K562 (cell line): ENCODE measurements around the gene SOS1. TPM values are rescaled to one million over a fixed set of nuclear protein-coding genes. Genes with fewer than 3 reads are reported as not detected.

Source experiments
- BCOR ChIP-seq: fragments of 450-650 bp; IDR thresholded peaks from 2 replicates; pipeline ENCODE4 v1.6.1; 2016
- CBX1 ChIP-seq: sonication (generic); IDR thresholded peaks from 2 replicates; pipeline ENCODE4 v1.6.1; 2016; ENCODE audit warnings: antibody characterized with exemption, low read depth, mild to moderate bottlenecking
- ELF4 ChIP-seq: fragments of 450-650 bp; formaldehyde crosslinking; IDR thresholded peaks from 2 replicates; pipeline ENCODE4 v1.4.0; 2022; ENCODE audit warnings: missing genetic modification characterization
- EZH2 ChIP-seq: IDR thresholded peaks from 2 replicates; pipeline ENCODE4 v1.6.1; 2012; ENCODE audit warnings: low read depth, mild to moderate bottlenecking, inconsistent platforms, low read length, borderline replicate concordance
- JUNB ChIP-seq: fragments of 450-650 bp; formaldehyde crosslinking; conservative IDR thresholded peaks from 2 replicates; pipeline ENCODE4 v1.4.0; 2020; ENCODE audit warnings: mild to moderate bottlenecking
- MAZ ChIP-seq, 2 experiments: fragments of 450-650 bp in 1 of 2; sonication (generic) in 1 of 2; formaldehyde crosslinking; IDR thresholded peaks in 1 of 2; conservative IDR thresholded peaks in 1 of 2; 2 replicates each; pipeline versions ENCODE4 v1.4.0 to v1.5.0; 2020; ENCODE audit warnings: mild to moderate bottlenecking in 1 of 2, missing genetic modification reagents in 1 of 2
- SMARCB1 ChIP-seq: IDR thresholded peaks from 2 replicates; pipeline ENCODE4 v1.6.1; 2011; ENCODE audit warnings: improper control_type of control experiment, low read depth; ENCODE audit not compliant: insufficient read length
- SRSF1 ChIP-seq: fragments of 200-400 bp; formaldehyde crosslinking; IDR thresholded peaks from 2 replicates; pipeline ENCODE4 v1.6.1; 2017; ENCODE audit warnings: mild to moderate bottlenecking, low read depth, low read length, moderate library complexity
- STAT6 ChIP-seq: sonication (generic); formaldehyde crosslinking; IDR thresholded peaks from 2 replicates; pipeline ENCODE4 v1.8.1; 2023; ENCODE audit warnings: mild to moderate bottlenecking, missing genetic modification reagents
- THRAP3 ChIP-seq: fragments of 450-650 bp; IDR thresholded peaks from 2 replicates; pipeline ENCODE4 v1.6.1; 2016; ENCODE audit warnings: mild to moderate bottlenecking, inconsistent platforms, borderline replicate concordance
- XRCC3 ChIP-seq: fragments of 450-650 bp; IDR thresholded peaks from 2 replicates; pipeline ENCODE4 v1.6.1; 2017; ENCODE audit warnings: mild to moderate bottlenecking, moderate library complexity
- ZFP30 ChIP-seq: fragments of 250-450 bp; sonication (Bioruptor Pico); IDR thresholded peaks from 2 replicates; pipeline ENCODE4 v1.8.0; 2022; ENCODE audit warnings: moderate library complexity, mild to moderate bottlenecking, inconsistent platforms, borderline replicate concordance
- ZNF253 ChIP-seq: fragments of 250-450 bp; sonication (Bioruptor Pico); conservative IDR thresholded peaks from 2 replicates; pipeline ENCODE4 v1.6.1; 2021; ENCODE audit warnings: mild to moderate bottlenecking
- ZNF707 ChIP-seq: fragments of 250-450 bp; sonication (Bioruptor Pico); conservative IDR thresholded peaks from 2 replicates; pipeline ENCODE4 v1.8.0; 2022; ENCODE audit warnings: inconsistent platforms, mild to moderate bottlenecking, moderate library complexity
- polyA plus RNA-seq, 8 experiments: library from polyadenylated mRNA; depleted of rRNA in 4 of 8; stranded (reverse) in 5 of 8; unstranded in 3 of 8; fragments of >200 nt; fragmentation: Nextera tagmentation in 2 of 8; fragmentation: Illumina TruSeq in 1 of 8; extraction: Ambion mirVana in 2 of 8; extraction: Trizol in 1 of 8; gene quantifications; 2 replicates each; pipeline versions ENCODE4 v1.2.1 to v1.2.3, GENCODE V29; 2011 to 2014; ENCODE audit warnings: inconsistent platforms in 1 of 8, missing spikeins in 1 of 8
- total RNA-seq, 7 experiments: library from RNA; depleted of rRNA in 6 of 7; stranded (reverse); fragments of >200 nt in 6 of 7; fragmentation: Illumina TruSeq in 2 of 7; extraction: Trizol in 2 of 7; gene quantifications; 2 replicates each; pipeline versions ENCODE4 v1.2.1 to v1.2.3, GENCODE V29; 2011 to 2021; ENCODE audit warnings: low replicate concordance in 1 of 7
- TF ChIP-seq, protein P1 (sequence below): fragments of 250-450 bp; sonication (Bioruptor Pico); IDR thresholded peaks from 2 replicates; pipeline ENCODE4 v1.5.1; 2021; ENCODE audit warnings: mild to moderate bottlenecking

Gene SOS1
- total and polyA plus RNA-seq, 9 of the 15 experiments (the other 6 are each of a cell fraction or from before 2014, with no cell fraction given): 2.5 to 27.1 (median 16.3) TPM

GRCh38 chr2:39119732-39120520 is 925 bp downstream of the SOS1 start (continued):
- TF ChIP-seq ZNF707 (CRISPR knock-in tag) (no peak), XRCC3 (no peak), JUNB (no peak), MAZ (CRISPR knock-in tag; conservative IDR thresholded peaks at IDR 0.05 in 1 of 2, IDR thresholded peaks at IDR 0.05 in 1 of 2) (peak in 1 of 2 experiments; percentile 35; a peak in 2 of 4 replicates), SRSF1 (no peak), ZNF253 (no peak), SMARCB1 (no peak), ELF4 (no peak), BCOR (no peak), ZFP30 (CRISPR knock-in tag) (no peak), STAT6 (no peak), CBX1 (no peak), EZH2 (no peak), THRAP3 (no peak)
- TF ChIP-seq, protein P1, sequence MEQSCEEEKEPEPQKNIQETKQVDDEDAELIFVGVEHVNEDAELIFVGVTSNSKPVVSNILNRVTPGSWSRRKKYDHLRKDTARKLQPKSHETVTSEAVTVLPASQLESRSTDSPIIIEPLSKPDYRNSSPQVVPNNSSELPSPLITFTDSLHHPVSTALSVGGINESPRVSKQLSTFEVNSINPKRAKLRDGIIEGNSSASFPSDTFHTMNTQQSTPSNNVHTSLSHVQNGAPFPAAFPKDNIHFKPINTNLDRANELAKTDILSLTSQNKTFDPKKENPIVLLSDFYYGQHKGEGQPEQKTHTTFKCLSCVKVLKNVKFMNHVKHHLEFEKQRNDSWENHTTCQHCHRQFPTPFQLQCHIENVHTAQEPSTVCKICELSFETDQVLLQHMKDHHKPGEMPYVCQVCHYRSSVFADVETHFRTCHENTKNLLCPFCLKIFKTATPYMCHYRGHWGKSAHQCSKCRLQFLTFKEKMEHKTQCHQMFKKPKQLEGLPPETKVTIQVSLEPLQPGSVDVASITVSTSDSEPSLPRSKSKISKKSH (CRISPR knock-in tag): no peak
